ACC112 (cell line): ENCODE measurements around the gene GALNTL6.

ENCODE experiments used
- H2AFZ ChIP-seq: fragments of 200-600 bp; sonication (generic); one replicate; pipeline ENCODE4 v1.6.0; 2017; ENCODE audit warnings: antibody characterized with exemption, low read length; ENCODE audit not compliant: unreplicated experiment
- H3K27ac ChIP-seq: fragments of 200-600 bp; sonication (generic); 2 replicates; pipeline ENCODE4 v1.5.1; 2014; ENCODE audit warnings: low read depth, mild to moderate bottlenecking, antibody characterized with exemption, low read length, moderate library complexity
- H3K27me3 ChIP-seq: fragments of 200-600 bp; sonication (generic); 2 replicates; pipeline ENCODE4 v1.6.1; 2014; ENCODE audit warnings: mild to moderate bottlenecking, antibody characterized with exemption, low read length, moderate library complexity, mixed read lengths; ENCODE audit not compliant: insufficient read depth
- H3K36me3 ChIP-seq: fragments of 200-600 bp; sonication (generic); 2 replicates; pipeline ENCODE4 v1.6.1; 2016; ENCODE audit warnings: mild to moderate bottlenecking, antibody characterized with exemption, low read length, moderate library complexity, mixed read lengths; ENCODE audit not compliant: insufficient read depth
- H3K4me1 ChIP-seq: fragments of 200-600 bp; sonication (generic); one replicate; pipeline ENCODE4 v1.6.1; 2016; ENCODE audit warnings: low read length, mixed read lengths; ENCODE audit not compliant: insufficient read depth, unreplicated experiment, control insufficient read depth
- H3K4me3 ChIP-seq: fragments of 200-600 bp; sonication (generic); 2 replicates; pipeline ENCODE4 v1.5.1; 2014; ENCODE audit warnings: mild to moderate bottlenecking, low read depth, low read length
- H3K79me2 ChIP-seq: fragments of 200-600 bp; sonication (generic); one replicate; pipeline ENCODE4 v1.6.0; 2016; ENCODE audit warnings: low read length; ENCODE audit not compliant: control insufficient read depth, unreplicated experiment, insufficient read depth

The GALNTL6 gene

GRCh38 chr4:172573899-172574298 lies 760.7 kb downstream of the GALNTL6 start:
- Histone ChIP-seq H3K4me1 (no peaks in the 10 kb centered on the region), H3K36me3 (no peaks in the 10 kb centered on the region), H3K27me3 (no peaks in the 10 kb centered on the region), H3K4me3 (no peak overlapping the region), H3K27ac (no peak overlapping the region), H3K79me2 (no peaks in the 10 kb centered on the region), H2AFZ (no peak overlapping the region)

GRCh38 chr4:172578712-172579111 lies 765.5 kb downstream of the GALNTL6 start:
- Histone ChIP-seq H3K79me2 (no peaks in the 10 kb centered on the region), H3K4me3 (no peak overlapping the region), H3K27ac (no peak overlapping the region), H3K27me3 (no peaks in the 10 kb centered on the region), H3K36me3 (no peaks in the 10 kb centered on the region), H3K4me1 (no peaks in the 10 kb centered on the region), H2AFZ (no peak overlapping the region)

GRCh38 chr4:172584816-172585215 lies 771.6 kb downstream of the GALNTL6 start:
- no peaks in the 10 kb centered on the region for H3K4me1 ChIP-seq
- no peak overlapping the region for H2AFZ ChIP-seq
- H3K27me3 ChIP-seq: no peaks in the 10 kb centered on the region
- H3K27ac ChIP-seq: no peak overlapping the region
- no peaks in the 10 kb centered on the region for H3K36me3 ChIP-seq
- no peaks in the 10 kb centered on the region for H3K79me2 ChIP-seq
- H3K4me3 ChIP-seq: no peak overlapping the region

GRCh38 chr4:172596206-172596605 lies 783.0 kb downstream of the GALNTL6 start:
- H3K27me3 ChIP-seq: no peaks in the 10 kb centered on the region
- no peaks in the 10 kb centered on the region for H3K36me3 ChIP-seq
- H3K4me1 ChIP-seq: no peaks in the 10 kb centered on the region
- H3K79me2 ChIP-seq: no peaks in the 10 kb centered on the region
- H3K4me3 ChIP-seq: no peak overlapping the region
- no peak overlapping the region for H2AFZ ChIP-seq
- H3K27ac ChIP-seq: no peak overlapping the region

GRCh38 chr4:172599554-172599953 lies 786.4 kb downstream of the GALNTL6 start:
- Histone ChIP-seq H3K27me3 (no peaks in the 10 kb centered on the region), H3K27ac (no peak overlapping the region), H3K4me3 (no peak overlapping the region)

GRCh38 chr4:172601195-172601594 lies 788.0 kb downstream of the GALNTL6 start:
- H3K4me3 ChIP-seq: no peak overlapping the region
- H3K79me2 ChIP-seq: no peaks in the 10 kb centered on the region
- H3K36me3 ChIP-seq: no peaks in the 10 kb centered on the region
- no peaks in the 10 kb centered on the region for H3K4me1 ChIP-seq
- H3K27me3 ChIP-seq: no peaks in the 10 kb centered on the region
- H2AFZ ChIP-seq: no peak overlapping the region
- H3K27ac ChIP-seq: no peak overlapping the region

More at GRCh38 chr4:172599554-172599953, 786.4 kb downstream of the GALNTL6 start:
- no peak overlapping the region for H2AFZ ChIP-seq
- H3K79me2 ChIP-seq: no peaks in the 10 kb centered on the region
- H3K4me1 ChIP-seq: no peaks in the 10 kb centered on the region
- no peaks in the 10 kb centered on the region for H3K36me3 ChIP-seq

GRCh38 chr4:172619218-172619617 lies 806.0 kb downstream of the GALNTL6 start:
- Histone ChIP-seq H3K79me2 (no peaks in the 10 kb centered on the region), H3K4me1 (no peaks in the 10 kb centered on the region), H3K27me3 (no peaks in the 10 kb centered on the region), H3K27ac (no peak overlapping the region), H3K4me3 (no peak overlapping the region), H2AFZ (no peak overlapping the region), H3K36me3 (no peaks in the 10 kb centered on the region)

GRCh38 chr4:172619798-172620197 lies 806.6 kb downstream of the GALNTL6 start:
- Histone ChIP-seq H3K4me1 (no peaks in the 10 kb centered on the region), H3K4me3 (no peak overlapping the region), H2AFZ (no peak overlapping the region), H3K27ac (no peak overlapping the region), H3K36me3 (no peaks in the 10 kb centered on the region), H3K27me3 (no peaks in the 10 kb centered on the region), H3K79me2 (no peaks in the 10 kb centered on the region)

- Histone ChIP-seq H3K27me3 (no peaks in the 10 kb centered on the region), H3K4me3 (no peak overlapping the region), H2AFZ (no peak overlapping the region), H3K36me3 (no peaks in the 10 kb centered on the region), H3K27ac (no peak overlapping the region), H3K79me2 (no peaks in the 10 kb centered on the region), H3K4me1 (no peaks in the 10 kb centered on the region)
Observed at GRCh38 chr4:172628263-172628662, 815.1 kb downstream of the GALNTL6 start.

GRCh38 chr4:172630280-172630679 lies 817.1 kb downstream of the GALNTL6 start:
- Histone ChIP-seq H2AFZ (no peak overlapping the region), H3K79me2 (no peaks in the 10 kb centered on the region), H3K36me3 (no peaks in the 10 kb centered on the region), H3K4me3 (no peak overlapping the region), H3K4me1 (no peaks in the 10 kb centered on the region), H3K27me3 (no peaks in the 10 kb centered on the region), H3K27ac (no peak overlapping the region)

- Histone ChIP-seq H2AFZ (no peak overlapping the region), H3K27me3 (no peaks in the 10 kb centered on the region), H3K4me3 (no peak overlapping the region), H3K79me2 (no peaks in the 10 kb centered on the region), H3K4me1 (no peaks in the 10 kb centered on the region), H3K36me3 (no peaks in the 10 kb centered on the region), H3K27ac (no peak overlapping the region)
Observed at GRCh38 chr4:172631832-172632231, 818.6 kb downstream of the GALNTL6 start.
